Effector memory CD4-positive, alpha-beta T cell (primary cell): Measurements from ENCODE around the gene KITLG.
"Not testable (repeated sequence)": the region's sequence is repeated elsewhere in the genome, so short reads cannot be mapped to it uniquely, and the experiment has no call there.

ENCODE experiments used
- DNase-seq, 3 donors: peaks; one replicate each; pipeline ENCODE4 v3.0.0-alpha.2; 2020
- H3K27ac ChIP-seq: 2 replicates; pipeline ENCODE4 v1.7.0; 2013; ENCODE audit warnings: mild to moderate bottlenecking, low read length, moderate library complexity; ENCODE audit not compliant: insufficient read depth, poor library complexity, severe bottlenecking
- H3K27me3 ChIP-seq: replicated peaks from 2 replicates; pipeline ENCODE4 v1.7.0; 2013; ENCODE audit warnings: mild to moderate bottlenecking, low read length; ENCODE audit not compliant: insufficient read depth, control insufficient read depth, poor library complexity, severe bottlenecking
- H3K36me3 ChIP-seq: 2 replicates; pipeline ENCODE4 v1.7.0; 2013; ENCODE audit warnings: mild to moderate bottlenecking, low read length, moderate library complexity; ENCODE audit not compliant: control insufficient read depth, insufficient read depth
- H3K4me1 ChIP-seq: 2 replicates; pipeline ENCODE4 v1.7.0; 2013; ENCODE audit warnings: low read length, mild to moderate bottlenecking; ENCODE audit not compliant: control insufficient read depth, insufficient read depth, poor library complexity, severe bottlenecking
- H3K4me3 ChIP-seq: 2 replicates; pipeline ENCODE4 v1.7.0; 2013; ENCODE audit warnings: low read length, low read depth, mild to moderate bottlenecking; ENCODE audit not compliant: insufficient read depth, poor library complexity, severe bottlenecking
- H3K9me3 ChIP-seq: 2 replicates; pipeline ENCODE4 v1.7.0; 2013; ENCODE audit warnings: mild to moderate bottlenecking, low read length, moderate library complexity; ENCODE audit not compliant: control insufficient read depth
- total RNA-seq, 3 donors: gene quantifications; one replicate each; lab custom pipeline; 2026; lab: John Stamatoyannopoulos, UW

The KITLG gene
- total RNA-seq = 0 to 0.17 (median 0) reads per million in 3 donors

GRCh38 chr12:88580051-88580871 is at the start of gene KITLG:
Gene KITLG, minus strand, starts transcription at chr12:88580471. Its CDS starts 193 bp downstream, at chr12:88580278.
- Histone ChIP-seq H3K9me3 (no peaks in the 10 kb centered on the region), H3K27ac (no peak within 1 kb of the TSS), H3K27me3 (no peaks in the 10 kb centered on the region), H3K4me3 (no peak within 1 kb of the TSS), H3K4me1 (peaks cover 9% of the 10 kb centered on the region), H3K36me3 (no peaks in the 10 kb centered on the region)
- no peak for DNase-seq

DNA sequence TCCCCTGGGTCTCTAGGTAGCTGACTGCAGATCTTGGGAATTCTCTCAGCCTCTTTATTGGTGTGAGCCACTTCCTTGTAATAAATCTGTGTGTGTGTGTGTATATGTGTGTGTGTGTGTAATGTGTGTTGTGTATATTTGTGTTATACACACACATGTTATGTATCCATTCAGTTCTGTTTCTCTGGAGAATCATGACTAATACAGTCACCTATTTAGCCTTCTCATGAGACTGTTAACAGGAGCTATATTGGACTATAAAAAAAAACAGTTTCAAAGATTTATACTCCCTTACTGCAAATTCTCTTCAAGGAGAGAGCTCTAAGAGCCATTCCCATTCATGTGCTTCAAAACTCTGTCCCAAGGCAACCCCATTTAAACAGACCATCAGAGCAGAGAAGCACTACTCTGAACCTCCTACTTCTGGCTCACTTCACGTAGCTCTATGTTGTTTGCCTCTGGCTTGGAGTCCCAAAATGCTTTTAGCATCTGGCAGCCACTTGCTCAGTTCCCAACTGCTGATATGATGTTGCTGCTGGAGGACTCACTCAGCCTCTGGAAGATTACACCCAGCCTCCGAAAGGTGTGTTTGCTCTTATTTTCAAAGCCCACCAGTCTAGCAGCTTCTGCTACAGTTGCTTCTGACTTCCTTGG is 48.7 kb upstream of the KITLG start:
- DNase-seq = no peak
- H3K9me3 ChIP-seq = no peaks in the 10 kb centered on the region
- no peak overlapping the region for H3K27ac ChIP-seq
- no peak overlapping the region for H3K4me3 ChIP-seq
- no peaks in the 10 kb centered on the region for H3K4me1 ChIP-seq
- no peaks in the 10 kb centered on the region for H3K36me3 ChIP-seq
- no peaks in the 10 kb centered on the region for H3K27me3 ChIP-seq

DNA sequence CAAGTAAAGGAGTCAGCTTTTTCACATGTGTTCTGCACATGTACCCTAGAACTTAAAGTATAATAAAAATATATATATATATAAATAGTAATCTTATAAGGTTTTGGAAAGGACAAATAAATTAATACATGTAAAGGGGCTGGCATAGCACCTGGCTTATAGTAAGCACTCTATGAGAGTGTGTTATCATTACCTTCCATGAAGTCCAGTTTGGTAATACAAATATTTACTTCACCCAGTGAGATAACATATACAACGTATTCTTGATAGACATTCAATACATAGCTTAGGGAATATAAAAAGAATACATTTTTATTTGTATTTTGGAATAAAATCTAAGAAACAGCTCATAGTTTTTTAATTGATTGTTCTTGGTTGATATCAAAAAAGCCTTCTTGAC is 47.8 kb upstream of the KITLG start:
- DNase-seq, H3K4me1 ChIP-seq, H3K27me3 ChIP-seq: not testable (repeated sequence)

DNA sequence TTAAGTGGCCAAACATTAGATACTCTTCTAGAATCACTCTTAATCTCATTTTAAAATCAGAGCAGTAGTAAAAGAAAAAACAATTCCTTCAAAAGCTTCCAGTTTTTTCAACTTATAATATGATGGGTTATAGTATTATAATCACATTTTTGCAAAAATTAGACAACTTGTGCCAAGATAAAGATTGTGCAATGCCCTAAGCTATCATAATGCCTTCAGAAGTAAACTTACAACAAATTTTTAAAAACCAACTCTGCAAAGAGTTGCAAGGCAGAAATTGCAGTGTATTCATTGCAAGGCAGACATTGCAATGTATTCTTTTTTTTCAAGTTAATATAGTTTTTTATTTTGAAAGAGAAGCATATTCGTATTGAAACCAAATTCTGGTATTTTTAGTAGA is 47.2 kb upstream of the KITLG start:
- Histone ChIP-seq H3K27me3 (no peaks in the 10 kb centered on the region), H3K4me3 (no peak overlapping the region), H3K9me3 (no peaks in the 10 kb centered on the region), H3K4me1 (no peaks in the 10 kb centered on the region), H3K36me3 (no peaks in the 10 kb centered on the region), H3K27ac (no peak overlapping the region)
- no peak for DNase-seq

More for the DNA sequence above, 47.8 kb upstream of the KITLG start:
- not testable (repeated sequence) for H3K27ac ChIP-seq, H3K4me3 ChIP-seq, H3K9me3 ChIP-seq, H3K36me3 ChIP-seq

DNA sequence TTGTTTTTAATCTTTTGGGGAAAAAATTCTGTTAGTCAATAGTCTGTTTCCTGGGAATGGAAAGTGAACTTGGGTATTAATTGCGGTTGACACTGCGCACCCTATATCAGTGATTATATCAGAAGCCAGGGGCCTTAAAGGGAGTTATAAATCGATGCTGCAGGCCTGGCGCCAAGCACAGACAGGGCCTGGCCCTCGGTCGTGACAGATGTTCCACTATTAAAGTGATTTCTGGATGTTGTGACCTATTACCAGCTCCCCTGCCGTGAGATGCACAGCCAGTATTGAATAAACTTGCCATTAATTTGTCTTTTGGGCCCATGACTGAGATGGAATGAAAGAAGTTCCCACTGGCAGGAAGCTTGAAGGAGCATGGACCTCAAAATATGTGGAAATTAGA is 45.1 kb upstream of the KITLG start:
- H3K27ac ChIP-seq = no peak overlapping the region
- H3K36me3 ChIP-seq = no peaks in the 10 kb centered on the region
- no peak for DNase-seq
- no peaks in the 10 kb centered on the region for H3K4me1 ChIP-seq
- no peaks in the 10 kb centered on the region for H3K27me3 ChIP-seq
- H3K9me3 ChIP-seq = no peaks in the 10 kb centered on the region
- H3K4me3 ChIP-seq = no peak overlapping the region

GRCh38 chr12:88624911-88625310 is 44.6 kb upstream of the KITLG start:
- Histone ChIP-seq H3K27me3 (no peaks in the 10 kb centered on the region), H3K27ac (no peak overlapping the region), H3K4me3 (no peak overlapping the region), H3K36me3 (no peaks in the 10 kb centered on the region), H3K4me1 (no peaks in the 10 kb centered on the region), H3K9me3 (no peaks in the 10 kb centered on the region)
- DNase-seq = no peak

DNA sequence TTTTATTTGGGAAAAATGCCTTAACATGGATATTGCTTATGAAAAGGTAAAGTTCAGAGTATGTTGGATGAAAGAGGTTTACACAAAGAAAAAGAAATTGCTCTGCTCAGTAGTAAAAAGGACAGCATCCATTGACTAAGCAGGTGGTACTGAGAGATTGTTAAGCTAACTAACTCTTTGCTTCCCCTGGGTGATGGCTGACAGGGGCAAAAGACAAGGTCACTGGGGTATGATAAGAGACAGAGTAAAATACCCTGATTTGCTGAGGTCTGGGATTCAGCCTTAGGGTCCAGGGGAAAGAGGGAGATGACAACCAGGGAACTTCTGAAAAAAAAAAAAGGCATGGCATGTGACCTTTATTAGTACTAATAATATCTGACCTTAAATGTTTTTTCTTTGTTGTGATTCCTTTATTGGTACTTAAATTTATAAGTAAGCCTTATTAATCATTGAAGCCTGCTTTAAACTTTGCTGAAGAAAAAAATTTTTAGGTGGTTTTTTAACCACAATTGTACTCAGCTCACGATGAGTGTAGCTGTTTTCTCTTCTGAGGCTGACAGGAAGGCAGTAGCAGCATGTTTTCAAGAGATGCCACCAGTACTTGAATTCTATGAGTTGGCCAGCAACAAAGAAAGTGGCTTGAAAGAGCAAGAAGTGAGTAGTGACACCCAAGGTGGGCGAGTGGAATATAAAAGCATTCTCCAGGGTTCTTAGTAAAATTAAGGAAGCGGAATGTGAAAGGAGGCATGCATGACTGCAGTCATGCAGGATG is 43.7 kb upstream of the KITLG start:
- Histone ChIP-seq H3K27me3 (no peaks in the 10 kb centered on the region), H3K9me3 (no peaks in the 10 kb centered on the region), H3K4me3 (no peak overlapping the region), H3K27ac (no peak overlapping the region), H3K36me3 (no peaks in the 10 kb centered on the region), H3K4me1 (no peaks in the 10 kb centered on the region)
- DNase-seq = no peak

DNA sequence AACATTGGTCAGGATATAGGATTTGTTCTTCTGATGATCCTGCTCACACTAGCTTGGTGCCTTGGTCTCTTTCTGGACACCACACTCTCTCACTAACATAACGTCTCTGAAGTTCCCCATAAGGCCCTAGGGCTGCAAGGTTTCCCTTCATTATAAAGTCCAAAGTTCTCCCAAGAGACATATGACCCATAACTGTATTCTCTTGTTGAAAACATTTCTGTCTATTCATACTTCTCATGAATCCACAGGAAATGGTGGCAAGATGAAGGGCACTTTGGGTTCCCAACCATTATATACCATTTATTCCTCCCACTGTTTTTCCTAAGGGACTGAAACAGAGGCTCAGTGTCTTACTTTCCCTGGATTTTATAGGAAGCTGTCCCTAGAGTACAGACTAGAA is 37.1 kb upstream of the KITLG start:
- Histone ChIP-seq H3K9me3 (no peaks in the 10 kb centered on the region), H3K4me1 (no peaks in the 10 kb centered on the region), H3K4me3 (no peak overlapping the region), H3K27ac (no peak overlapping the region), H3K36me3 (no peaks in the 10 kb centered on the region), H3K27me3 (no peaks in the 10 kb centered on the region)
- no peak for DNase-seq

- no peak overlapping the region for H3K4me3 ChIP-seq
- no peaks in the 10 kb centered on the region for H3K9me3 ChIP-seq
- no peaks in the 10 kb centered on the region for H3K36me3 ChIP-seq
- no peak overlapping the region for H3K27ac ChIP-seq
- H3K27me3 ChIP-seq = no peaks in the 10 kb centered on the region
- no peak for DNase-seq
- no peaks in the 10 kb centered on the region for H3K4me1 ChIP-seq
Observed at GRCh38 chr12:88615490-88615889, 35.2 kb upstream of the KITLG start.

DNA sequence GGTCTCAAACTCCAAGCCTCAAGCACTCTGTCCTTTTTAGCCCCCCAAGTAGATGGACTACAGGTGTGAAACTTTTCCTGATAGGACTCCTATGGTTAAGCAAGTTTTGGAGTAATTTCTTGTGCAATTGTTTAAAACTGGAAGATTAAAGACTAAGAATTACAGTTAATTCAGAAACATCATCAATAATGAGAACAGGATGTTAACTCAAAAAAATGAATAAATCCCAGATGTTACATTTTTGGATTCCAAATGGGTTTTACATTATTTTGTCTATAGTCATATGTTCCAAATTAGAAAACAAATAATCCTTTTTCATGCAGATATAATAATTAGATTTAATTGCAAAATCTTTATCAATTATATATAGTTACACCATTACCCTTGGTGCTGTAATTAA is 24.4 kb upstream of the KITLG start:
- Histone ChIP-seq H3K4me1 (no peaks in the 10 kb centered on the region), H3K27ac (no peak overlapping the region), H3K4me3 (no peak overlapping the region), H3K27me3 (no peaks in the 10 kb centered on the region), H3K36me3 (no peaks in the 10 kb centered on the region), H3K9me3 (no peaks in the 10 kb centered on the region)
- DNase-seq = no peak
